Measurements from ENCODE around the gene STK40. TPM values are rescaled to one million over a fixed set of nuclear protein-coding genes. Genes with fewer than 3 reads are reported as not detected.

The STK40 gene
- polyA plus RNA-seq, 2 of the 4 experiments (the other 2 are of a cell fraction), result 6.0 to 8.9 TPM

Small RNA genes within 50 kb of the gene (small RNA-seq; reads per million reads assigned to genes)
- gene RNU4-27P (0 reads per million in 6 experiments), gene SNORA63C (0 to 9.9 (median 0.45) reads per million in 6 experiments)

Other genes with a start within 250 kb of the STK40 start
- gene TRAPPC3, start 236.4 kb downstream of the STK40 start, polyA plus RNA-seq (2011; rRNA removed), result 62.2 and 67.0 TPM in 2 replicates
- 103 to 109 TPM (median 105 TPM) in 3 replicates for gene TRAPPC3, start 236.4 kb downstream of the STK40 start, polyA plus RNA-seq (2017; fragmentation: RNase III; extraction: RNeasy Plus Mini Kit Qiagen cat#74134 plus additional on column Dnase treatment)
- gene MAP7D1, start 229.8 kb downstream of the STK40 start, polyA plus RNA-seq (2011; rRNA removed), result 15.4 and 16.4 TPM in 2 replicates
- 74.9 to 79.0 TPM (median 75.0 TPM) in 3 replicates for gene MAP7D1, start 229.8 kb downstream of the STK40 start, polyA plus RNA-seq (2017; fragmentation: RNase III; extraction: RNeasy Plus Mini Kit Qiagen cat#74134 plus additional on column Dnase treatment)
- 60.7 and 66.5 TPM in 2 replicates for gene THRAP3, start 161.5 kb downstream of the STK40 start, polyA plus RNA-seq (2011; rRNA removed)
- 57.9 to 61.7 TPM (median 60.0 TPM) in 3 replicates for gene THRAP3, start 161.5 kb downstream of the STK40 start, polyA plus RNA-seq (2017; fragmentation: RNase III; extraction: RNeasy Plus Mini Kit Qiagen cat#74134 plus additional on column Dnase treatment)
- 0.41 and 0.53 TPM in 2 replicates for gene SH3D21, start 79.6 kb downstream of the STK40 start, polyA plus RNA-seq (2011; rRNA removed)
- gene SH3D21, start 79.6 kb downstream of the STK40 start, polyA plus RNA-seq (2017; fragmentation: RNase III; extraction: RNeasy Plus Mini Kit Qiagen cat#74134 plus additional on column Dnase treatment), result 1.1 to 1.6 TPM (median 1.4 TPM) in 3 replicates
- 2.0 and 2.9 TPM in 2 replicates for gene EVA1B, start 62.3 kb downstream of the STK40 start, polyA plus RNA-seq (2011; rRNA removed)
- 7.5 to 10.8 TPM (median 8.5 TPM) in 3 replicates for gene EVA1B, start 62.3 kb downstream of the STK40 start, polyA plus RNA-seq (2017; fragmentation: RNase III; extraction: RNeasy Plus Mini Kit Qiagen cat#74134 plus additional on column Dnase treatment)
- gene LSM10, start 12.0 kb upstream of the STK40 start, polyA plus RNA-seq (2011; rRNA removed), result 44.3 and 54.9 TPM in 2 replicates
- gene LSM10, start 12.0 kb upstream of the STK40 start, polyA plus RNA-seq (2017; fragmentation: RNase III; extraction: RNeasy Plus Mini Kit Qiagen cat#74134 plus additional on column Dnase treatment), result 40.3 to 43.3 TPM (median 40.7 TPM) in 3 replicates
- 6.6 and 6.8 TPM in 2 replicates for gene OSCP1, start 64.5 kb upstream of the STK40 start, polyA plus RNA-seq (2011; rRNA removed)
- 4.0 to 4.8 TPM (median 4.6 TPM) in 3 replicates for gene OSCP1, start 64.5 kb upstream of the STK40 start, polyA plus RNA-seq (2017; fragmentation: RNase III; extraction: RNeasy Plus Mini Kit Qiagen cat#74134 plus additional on column Dnase treatment)
- gene MRPS15, start 78.5 kb upstream of the STK40 start, polyA plus RNA-seq (2011; rRNA removed), result 67.5 and 79.7 TPM in 2 replicates
- 70.5 to 74.7 TPM (median 73.9 TPM) in 3 replicates for gene MRPS15, start 78.5 kb upstream of the STK40 start, polyA plus RNA-seq (2017; fragmentation: RNase III; extraction: RNeasy Plus Mini Kit Qiagen cat#74134 plus additional on column Dnase treatment)
- gene CSF3R, start 97.0 kb upstream of the STK40 start, polyA plus RNA-seq (2011; rRNA removed), result not detected in 2 replicates
- not detected in 3 replicates for gene CSF3R, start 97.0 kb upstream of the STK40 start, polyA plus RNA-seq (2017; fragmentation: RNase III; extraction: RNeasy Plus Mini Kit Qiagen cat#74134 plus additional on column Dnase treatment)

Data from A549 (cell line).